Neural cell (in vitro differentiated cells): ENCODE measurements around the gene DHFR. TPM values are rescaled to one million over a fixed set of nuclear protein-coding genes. Genes with fewer than 3 reads are reported as not detected.

Experiments
- H2AFZ ChIP-seq: fragments of 200-600, 300-800 bp; sonication (generic), shearing (Covaris generic); 2 replicates; pipeline ENCODE4 v1.6.0; 2014; ENCODE audit warnings: low read depth, mild to moderate bottlenecking, antibody characterized with exemption, low read length, moderate library complexity
- H3F3A ChIP-seq: fragments of 200-600 bp; shearing (Covaris generic); 2 replicates; pipeline ENCODE4 v1.6.1; 2016; ENCODE audit warnings: mild to moderate bottlenecking, moderate library complexity, mixed read lengths, antibody characterized with exemption, low read length; ENCODE audit not compliant: insufficient read depth, poor library complexity, severe bottlenecking
- H3K27ac ChIP-seq: fragments of 200-600, 300-800 bp; sonication (generic), shearing (Covaris generic); 2 replicates; pipeline ENCODE4 v1.5.1; 2014; ENCODE audit warnings: mild to moderate bottlenecking, low read length, moderate library complexity
- H3K27me3 ChIP-seq: fragments of 300-800, 200-600 bp; sonication (generic), shearing (Covaris generic); 2 replicates; pipeline ENCODE4 v1.6.0; 2014; ENCODE audit warnings: mild to moderate bottlenecking, low read depth, low read length, moderate library complexity; ENCODE audit not compliant: insufficient read depth
- H3K36me3 ChIP-seq: fragments of 300-800, 200-600 bp; sonication (generic), shearing (Covaris generic); 2 replicates; pipeline ENCODE4 v1.5.1; 2014; ENCODE audit warnings: mild to moderate bottlenecking, antibody characterized with exemption, low read length, moderate library complexity; ENCODE audit not compliant: insufficient read depth
- H3K4me2 ChIP-seq: fragments of 300-800, 200-600 bp; sonication (generic), shearing (Covaris generic); 2 replicates; pipeline ENCODE4 v1.6.0; 2014; ENCODE audit warnings: mild to moderate bottlenecking, low read length
- H3K4me3 ChIP-seq: fragments of 300-800, 200-600 bp; sonication (generic), shearing (Covaris generic); 2 replicates; pipeline ENCODE4 v1.5.1; 2014; ENCODE audit warnings: mild to moderate bottlenecking, low read length, moderate library complexity
- H3K79me2 ChIP-seq: fragments of 200-600 bp; shearing (Covaris generic); replicated peaks from 2 replicates; pipeline ENCODE4 v1.6.0; 2014; ENCODE audit warnings: mild to moderate bottlenecking, low read length, moderate library complexity; ENCODE audit not compliant: insufficient read depth
- H3K9ac ChIP-seq: fragments of 300-800, 200-600 bp; sonication (generic), shearing (Covaris generic); 2 replicates; pipeline ENCODE4 v1.6.1; 2016; ENCODE audit warnings: mild to moderate bottlenecking, low read length, mixed read lengths
- H3K9me2 ChIP-seq: fragments of 200-600 bp; shearing (Covaris generic); 2 replicates; pipeline ENCODE4 v1.6.1; 2016; ENCODE audit warnings: mild to moderate bottlenecking, low read length, mixed read lengths; ENCODE audit not compliant: insufficient read depth
- H3K9me3 ChIP-seq: fragments of 200-600, 300-800 bp; sonication (generic), shearing (Covaris generic); 2 replicates; pipeline ENCODE4 v1.6.1; 2016; ENCODE audit warnings: mild to moderate bottlenecking, mixed run types, low read length, moderate library complexity, mixed read lengths
- H4K20me1 ChIP-seq: fragments of 200-600 bp; shearing (Covaris generic); 2 replicates; pipeline ENCODE4 v1.6.1; 2016; ENCODE audit warnings: mild to moderate bottlenecking, mixed run types; ENCODE audit not compliant: insufficient read depth
- CTCF ChIP-seq: fragments of 450-650 bp; IDR thresholded peaks from 2 replicates; pipeline ENCODE4 v1.5.1; 2014; ENCODE audit warnings: antibody characterized with exemption, mild to moderate bottlenecking, moderate library complexity; ENCODE audit not compliant: poor library complexity, severe bottlenecking
- EP300 ChIP-seq: fragments of 450-650 bp; conservative IDR thresholded peaks from 2 replicates; pipeline ENCODE4 v1.6.1; 2014; ENCODE audit warnings: antibody characterized with exemption, mild to moderate bottlenecking, moderate library complexity; ENCODE audit not compliant: poor library complexity, severe bottlenecking
- EZH2 ChIP-seq: fragments of 200-600, 300-800 bp; shearing (Covaris generic), sonication (generic); IDR thresholded peaks from 2 replicates; pipeline ENCODE4 v1.6.1; 2014; ENCODE audit warnings: antibody characterized with exemption, low read length, borderline replicate concordance, mild to moderate bottlenecking; ENCODE audit not compliant: insufficient read depth, poor library complexity, severe bottlenecking
- MXI1 ChIP-seq: fragments of 450-650 bp; conservative IDR thresholded peaks from 2 replicates; pipeline ENCODE4 v1.6.1; 2014; ENCODE audit warnings: antibody characterized with exemption, mild to moderate bottlenecking; ENCODE audit not compliant: poor library complexity, severe bottlenecking
- POLR2AphosphoS5 ChIP-seq: IDR thresholded peaks from 2 replicates; pipeline ENCODE4 v1.6.1; 2012
- RAD21 ChIP-seq: fragments of 450-650 bp; conservative IDR thresholded peaks from 2 replicates; pipeline ENCODE4 v1.6.1; 2014; ENCODE audit warnings: antibody characterized with exemption, mild to moderate bottlenecking, moderate library complexity
- REST ChIP-seq: IDR thresholded peaks from 2 replicates; pipeline ENCODE4 v1.6.1; 2012; ENCODE audit warnings: borderline replicate concordance
- SMC3 ChIP-seq: fragments of 450-650 bp; conservative IDR thresholded peaks from 2 replicates; pipeline ENCODE4 v1.6.1; 2014; ENCODE audit warnings: antibody characterized with exemption, mild to moderate bottlenecking, moderate library complexity; ENCODE audit not compliant: poor library complexity
- TAF1 ChIP-seq: IDR thresholded peaks from 2 replicates; pipeline ENCODE4 v1.6.1; 2012; ENCODE audit warnings: low read depth
- polyA plus RNA-seq: library from polyadenylated mRNA; depleted of rRNA; stranded (reverse); fragments of >200 nt; gene quantifications from 2 replicates; pipeline ENCODE4 v1.2.3, GENCODE V29; 2014

The DHFR gene
- polyA plus RNA-seq, 1 donor from 2014 or later = 21.2 TPM

- H3K27me3 ChIP-seq = no peaks in the 10 kb centered on the region
- H3K4me2 ChIP-seq = no peak overlapping the region
- no peak overlapping the region for H3K4me3 ChIP-seq
- H3K27ac ChIP-seq = no peak overlapping the region
- H3K79me2 ChIP-seq = no peaks in the 10 kb centered on the region
- no peaks in the 10 kb centered on the region for H3K9me2 ChIP-seq
- H4K20me1 ChIP-seq = no peaks in the 10 kb centered on the region
- no peaks in the 10 kb centered on the region for H3K9me3 ChIP-seq
- no peak for TF ChIP-seq CTCF
- TF ChIP-seq MXI1 = no peak
- TF ChIP-seq TAF1 = no peak
- TF ChIP-seq RAD21 = no peak
- TF ChIP-seq EP300 = no peak
- TF ChIP-seq POLR2AphosphoS5 = no peak
- no peak for TF ChIP-seq SMC3
- no peak for TF ChIP-seq EZH2
- no peak for TF ChIP-seq REST
- H3K9ac ChIP-seq = no peak overlapping the region
- no peak overlapping the region for H2AFZ ChIP-seq
- no peaks in the 10 kb centered on the region for H3K36me3 ChIP-seq
- no peaks in the 10 kb centered on the region for H3F3A ChIP-seq
Measured at GRCh38 chr5:80591352-80591751, 63.4 kb downstream of the DHFR start.

- Histone ChIP-seq H3F3A (no peaks in the 10 kb centered on the region), H3K79me2 (no peaks in the 10 kb centered on the region), H2AFZ (no peak overlapping the region), H3K4me2 (no peak overlapping the region), H3K27ac (no peak overlapping the region), H3K9me3 (no peaks in the 10 kb centered on the region), H3K4me3 (no peak overlapping the region), H4K20me1 (no peaks in the 10 kb centered on the region), H3K27me3 (no peaks in the 10 kb centered on the region), H3K9ac (no peak overlapping the region), H3K9me2 (no peaks in the 10 kb centered on the region), H3K36me3 (no peaks in the 10 kb centered on the region)
- TF ChIP-seq RAD21 (no peak), EZH2 (no peak)
Measured at GRCh38 chr5:80590766-80591165, 64.0 kb downstream of the DHFR start.
